Activated gamma-delta T cell treated with Interleukin-2 at 50 U/mL for 16 hours (primary cell): Measurements from ENCODE around the gene SMC3.
"Not testable (repeated sequence)": the region's sequence is repeated elsewhere in the genome, so short reads cannot be mapped to it uniquely, and the experiment has no call there.

Experiments
- DNase-seq: peaks from one replicate; pipeline ENCODE4 v3.0.0-alpha.2; 2020

The SMC3 gene

GRCh38 chr10:110625951-110626855 lies 58.7 kb downstream of the SMC3 start:
- no peak for DNase-seq

GRCh38 chr10:110628161-110628560 lies 60.7 kb downstream of the SMC3 start:
- DNase-seq: no peak

- no peak for DNase-seq
These were observed 62.2 kb downstream of the SMC3 start for GRCh38 chr10:110629680-110630191.

GRCh38 chr10:110631934-110632333 lies 64.4 kb downstream of the SMC3 start:
- DNase-seq: no peak

GRCh38 chr10:110632591-110633215 lies 65.2 kb downstream of the SMC3 start:
- no peak for DNase-seq

- no peak for DNase-seq
These were observed 67.2 kb downstream of the SMC3 start for GRCh38 chr10:110634527-110635209.

- no peak for DNase-seq
These were observed 69.1 kb downstream of the SMC3 start for GRCh38 chr10:110636572-110636931.

GRCh38 chr10:110636932-110637557 lies 69.5 kb downstream of the SMC3 start:
- no peak for DNase-seq

- DNase-seq: no peak
These were observed 70.1 kb downstream of the SMC3 start for GRCh38 chr10:110637558-110638053.

GRCh38 chr10:110638319-110638718 lies 70.8 kb downstream of the SMC3 start:
- DNase-seq: no peak

- not testable (repeated sequence) for DNase-seq
These were observed 71.6 kb downstream of the SMC3 start for GRCh38 chr10:110639046-110639445.

GRCh38 chr10:110639858-110640257 lies 72.4 kb downstream of the SMC3 start:
- DNase-seq: not testable (repeated sequence)

GRCh38 chr10:110641256-110641655 lies 73.8 kb downstream of the SMC3 start:
- DNase-seq: peak; percentile 40

- no peak for DNase-seq
These were observed 74.9 kb downstream of the SMC3 start for GRCh38 chr10:110642204-110643034.

- DNase-seq: no peak
These were observed 75.6 kb downstream of the SMC3 start for GRCh38 chr10:110643035-110643652.

- DNase-seq: no peak
These were observed 76.4 kb downstream of the SMC3 start, which contains the start of gene RBM20 for GRCh38 chr10:110643653-110644597. RBM20 (plus strand) TSS chr10:110644336; CDS start chr10:110644455, 119 bp downstream.

GRCh38 chr10:110644598-110645462 lies 77.3 kb downstream of the SMC3 start:
- DNase-seq: no peak

GRCh38 chr10:110646417-110647135 lies 79.1 kb downstream of the SMC3 start:
- DNase-seq: no peak

- no peak for DNase-seq
These were observed 79.6 kb downstream of the SMC3 start for GRCh38 chr10:110647136-110647430.
